HG02981 (cell line): Measurements from ENCODE around the gene NALCN.

ENCODE experiments used
- ATAC-seq: cut with Tn5 transposase; IDR thresholded peaks from one replicate; pipeline ENCODE4 v1.9.1; 2021; ENCODE audit warnings: mild to moderate bottlenecking, moderate library complexity; ENCODE audit not compliant: unreplicated experiment

NALCN gene

GRCh38 chr13:101416181-101417042 is at the start of gene NALCN:
NALCN (minus strand) TSS chr13:101416508; CDS start chr13:101399126, 17,382 bp downstream.
- no peak for ATAC-seq

GRCh38 chr13:101465877-101466276 is 49.6 kb upstream of the NALCN start:
- ATAC-seq, result no peak

DNA sequence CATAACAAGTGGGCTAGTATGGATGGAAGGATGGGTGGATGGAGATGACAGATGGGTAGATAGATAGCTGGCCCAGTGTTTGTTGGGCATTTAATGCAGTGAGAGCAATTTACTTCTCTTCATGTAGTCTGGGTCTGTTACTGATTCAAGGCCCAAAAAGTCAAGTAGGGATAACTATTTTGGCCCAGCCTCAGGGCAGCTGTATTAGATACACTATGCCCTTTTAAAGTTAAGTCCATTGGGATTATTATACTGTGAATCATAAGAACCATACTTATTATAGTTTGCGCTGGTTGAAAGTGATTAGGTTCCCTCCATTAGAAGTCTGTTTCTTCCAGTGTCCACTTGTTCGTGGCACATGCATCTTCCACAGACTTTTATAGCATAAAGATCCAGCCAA is 40.9 kb upstream of the NALCN start:
- ATAC-seq, result no peak

- no peak for ATAC-seq
These were observed 39.6 kb upstream of the NALCN start for GRCh38 chr13:101455863-101456262.

GRCh38 chr13:101454767-101455166 is 38.5 kb upstream of the NALCN start:
- no peak for ATAC-seq

DNA sequence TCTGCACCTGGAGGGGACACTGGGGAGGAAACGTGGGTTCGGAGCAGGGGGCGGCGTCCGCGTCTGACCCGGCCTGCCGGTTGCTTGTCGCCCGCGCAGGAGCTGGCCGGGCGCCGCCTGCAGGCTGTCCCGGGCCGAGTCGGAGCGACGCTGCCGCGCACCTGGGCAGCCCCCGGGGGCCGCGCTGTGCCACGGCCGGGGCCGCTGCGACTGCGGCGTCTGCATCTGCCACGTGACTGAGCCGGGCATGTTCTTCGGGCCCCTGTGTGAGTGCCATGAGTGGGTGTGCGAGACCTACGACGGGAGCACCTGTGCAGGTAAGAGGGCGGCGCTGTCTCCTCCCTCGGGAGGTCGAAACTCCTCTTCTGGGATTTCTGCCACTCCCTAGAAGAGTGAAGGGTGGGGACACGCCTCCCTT is 37.5 kb upstream of the NALCN start:
- ATAC-seq, result peak; percentile 30

DNA sequence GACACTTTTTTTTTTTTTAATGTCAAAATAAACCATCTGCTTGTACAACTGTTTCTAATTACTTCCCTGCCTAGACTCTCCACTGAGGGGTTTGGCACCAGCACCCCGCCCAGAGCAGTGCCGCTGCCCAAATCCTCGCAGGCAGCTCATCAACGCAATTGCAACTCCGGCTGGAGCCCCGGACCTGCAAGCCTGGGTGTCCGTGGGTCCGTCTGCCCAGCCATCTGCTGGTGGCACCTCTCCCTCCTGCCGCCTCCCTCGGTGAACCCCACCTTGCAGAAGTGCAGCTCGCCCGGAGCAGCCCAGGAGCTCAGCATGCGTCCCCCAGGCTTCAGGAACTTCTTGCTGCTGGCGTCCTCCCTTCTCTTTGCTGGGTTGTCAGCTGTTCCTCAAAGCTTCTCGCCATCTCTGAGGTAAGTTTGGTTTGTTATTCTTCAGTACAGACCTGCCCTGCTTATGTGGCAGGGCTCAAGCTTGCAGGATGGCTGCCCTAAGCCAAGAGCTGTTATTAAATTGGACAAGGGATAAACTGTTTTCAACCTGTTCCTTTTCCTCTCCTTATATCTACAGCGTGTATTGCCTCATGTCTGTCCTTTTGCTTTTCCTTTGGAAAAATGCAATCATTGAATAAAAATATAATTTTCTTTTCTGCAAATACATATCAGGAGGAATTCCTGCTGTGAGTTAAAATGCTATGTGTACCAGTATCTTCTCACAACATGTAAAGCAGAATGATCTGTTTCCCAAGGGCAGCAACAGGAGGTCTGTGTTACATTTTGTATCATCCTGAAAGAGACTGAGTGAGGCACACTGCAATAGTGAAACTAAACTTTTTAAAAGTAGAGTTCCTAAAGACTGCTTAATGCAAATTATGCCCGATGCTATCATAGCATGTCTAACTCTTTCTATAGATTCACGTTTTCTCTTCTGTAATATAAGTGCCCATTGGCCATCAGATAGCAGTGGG is 36.5 kb upstream of the NALCN start, which contains the start of gene ITGBL1:
Gene ITGBL1 (plus strand): TSS at position 157 of the 967 bp plus-strand sequence. CDS start 159 bp downstream, at position 316.
- ATAC-seq, result peak; percentile 80

DNA sequence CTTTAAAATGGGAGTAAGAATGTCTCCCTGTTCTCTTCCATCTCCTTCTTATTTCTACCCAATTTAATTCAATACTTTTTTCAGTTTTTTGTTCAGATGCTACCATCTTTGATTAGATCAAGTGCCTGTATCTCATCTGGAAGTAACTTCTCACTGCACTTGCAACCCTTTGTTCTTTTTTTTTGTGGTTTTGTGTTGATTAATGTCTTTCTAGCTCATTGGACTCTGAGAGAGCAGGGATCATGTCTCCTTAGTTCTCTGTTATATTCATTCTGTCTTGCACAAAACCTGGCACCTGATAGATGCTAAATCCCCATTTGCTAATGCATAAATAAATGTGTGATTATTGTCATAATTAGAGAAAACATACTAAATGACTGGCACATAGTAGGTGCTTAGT is 35.3 kb upstream of the NALCN start:
- no peak for ATAC-seq

GRCh38 chr13:101450749-101451130 is 34.4 kb upstream of the NALCN start:
- no peak for ATAC-seq

GRCh38 chr13:101449790-101450748 is 33.8 kb upstream of the NALCN start:
- ATAC-seq, result no peak

GRCh38 chr13:101447852-101448251 is 31.5 kb upstream of the NALCN start:
- no peak for ATAC-seq

DNA sequence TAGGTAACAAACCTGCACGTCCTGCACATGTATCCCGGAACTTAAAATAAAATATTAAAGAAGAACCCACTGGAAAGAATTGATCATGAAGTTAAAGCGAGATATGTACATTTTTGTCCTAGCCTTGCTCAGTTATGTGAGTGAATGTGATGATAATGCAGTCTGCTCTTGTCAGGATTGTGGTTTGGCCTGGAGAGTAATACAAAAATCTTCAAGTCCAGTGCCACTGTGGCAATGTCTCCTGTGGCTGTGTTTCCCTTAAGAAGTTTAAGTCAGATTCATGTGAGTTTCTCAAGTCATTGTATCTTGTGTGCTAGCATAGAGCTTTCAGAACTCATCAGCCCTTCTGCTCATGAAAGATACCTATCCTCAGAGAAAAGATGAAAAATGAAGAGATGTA is 18.2 kb upstream of the NALCN start:
- no peak for ATAC-seq

GRCh38 chr13:101433895-101434294 is 17.6 kb upstream of the NALCN start:
- no peak for ATAC-seq

GRCh38 chr13:101429733-101430132 is 13.4 kb upstream of the NALCN start:
- no peak for ATAC-seq

- no peak for ATAC-seq
These were observed 9.3 kb upstream of the NALCN start for GRCh38 chr13:101425623-101426022.

DNA sequence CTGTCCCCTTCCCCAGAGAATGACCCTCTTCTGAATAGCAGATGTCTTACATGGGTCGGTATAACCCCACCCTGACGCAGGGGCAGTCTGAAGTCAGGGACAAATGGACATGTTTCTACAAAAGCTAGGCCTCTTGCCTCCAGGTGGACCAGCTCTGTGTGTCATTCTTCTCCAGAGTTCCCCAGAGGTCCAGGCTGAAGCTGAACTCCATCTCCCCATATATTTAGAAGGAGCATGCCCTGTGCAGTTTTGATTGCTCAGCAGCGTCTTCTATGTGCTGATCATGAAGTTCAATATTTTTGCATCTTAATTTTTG is 8.8 kb upstream of the NALCN start:
- no peak for ATAC-seq

DNA sequence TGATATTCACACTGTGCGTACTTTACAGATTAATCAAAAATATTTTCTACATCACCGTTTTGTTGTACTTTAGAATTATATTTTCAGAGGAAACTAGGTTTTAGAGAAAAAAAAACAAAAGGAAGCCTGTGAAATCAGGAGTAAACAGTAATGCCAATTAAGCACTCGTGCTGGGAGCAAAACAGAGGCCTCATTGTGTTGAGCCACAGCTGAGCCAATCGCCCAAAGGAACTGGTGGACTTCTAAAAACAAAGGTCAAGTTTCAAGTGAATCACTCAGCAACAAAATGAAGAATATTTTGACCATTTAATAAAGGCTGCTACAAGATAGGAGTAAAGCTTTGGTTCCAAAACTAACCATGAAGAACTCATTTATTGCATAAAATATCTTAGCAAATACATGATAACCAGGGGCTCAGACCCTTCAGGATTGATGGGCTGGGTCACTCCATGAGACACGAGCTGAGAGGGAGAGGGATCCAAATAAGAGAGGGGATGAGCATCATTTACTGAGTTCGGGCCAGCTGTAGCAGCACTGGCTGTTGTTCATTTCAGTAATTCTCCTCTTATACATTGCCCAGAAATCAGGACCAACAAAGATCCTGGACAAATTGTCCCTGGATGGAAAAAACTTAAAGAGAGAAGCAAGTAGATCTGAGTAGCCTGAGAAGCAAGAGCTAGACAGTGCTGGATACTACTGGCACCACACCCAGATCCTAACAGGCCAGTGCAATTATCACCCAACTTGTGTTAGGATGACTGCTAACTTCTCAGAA is 8.3 kb upstream of the NALCN start:
- ATAC-seq, result no peak

DNA sequence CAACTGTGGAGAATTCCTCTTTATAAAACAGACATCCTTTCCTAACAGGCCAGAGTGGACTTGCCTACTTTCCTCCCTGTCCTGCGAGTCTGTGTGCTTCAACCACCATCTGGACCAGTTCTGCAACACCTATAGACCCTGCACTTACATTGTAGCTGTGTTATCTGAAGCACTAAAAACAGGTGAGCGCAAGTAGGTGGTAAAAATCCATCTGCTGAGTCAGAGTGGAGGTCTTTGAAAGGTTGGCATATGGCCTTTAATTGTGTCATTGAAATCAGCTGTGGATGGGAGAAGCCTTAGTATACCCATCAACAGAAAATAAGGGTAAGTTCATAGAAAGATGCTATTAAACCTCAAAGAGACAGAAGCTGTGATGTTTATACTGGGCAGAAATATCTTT is 7.6 kb upstream of the NALCN start:
- no peak for ATAC-seq

DNA sequence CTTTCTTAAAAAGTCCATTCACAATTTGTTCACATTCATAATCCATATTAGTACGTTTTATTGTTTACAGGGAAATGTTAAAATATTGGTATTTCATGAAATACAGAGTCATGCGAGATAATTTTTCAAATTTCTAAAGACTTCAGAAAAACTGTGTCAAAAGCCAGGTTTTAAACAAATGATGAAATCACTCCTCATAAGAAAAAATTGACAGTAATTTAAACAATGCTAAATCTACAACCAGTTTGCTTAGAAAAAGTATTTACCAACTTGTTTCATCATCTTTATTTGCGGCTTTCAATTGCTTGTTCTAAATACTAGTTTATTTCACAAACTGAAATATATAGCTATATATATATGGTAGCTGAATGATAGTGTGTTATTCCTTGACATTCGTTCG is 1.2 kb upstream of the NALCN start:
- no peak for ATAC-seq

- no peak for ATAC-seq
These were observed 717 bp upstream of the NALCN start for GRCh38 chr13:101417043-101417406.
